CD14-positive monocyte (primary cell): ENCODE results near the gene PTPRD. TPM values are rescaled to one million over a fixed set of nuclear protein-coding genes. Genes with fewer than 3 reads are reported as not detected.

ENCODE experiments used
- DNase-seq, 3 donors: peaks; one replicate each; pipeline ENCODE4 v3.0.0-alpha.2; 2011 to 2022
- H2AFZ ChIP-seq: 2 replicates; pipeline ENCODE4 v1.6.0; 2012; ENCODE audit warnings: mild to moderate bottlenecking, low read depth, low read length, inconsistent platforms; ENCODE audit not compliant: insufficient read depth, poor library complexity, severe bottlenecking
- H3K27ac ChIP-seq, 2 donors: 1 replicate in 1 of 2; 2 replicates in 1 of 2; pipeline ENCODE4 v1.5.1; 2012 to 2013; ENCODE audit warnings: low read length in 2 of 2, control low read depth in 1 of 2, inconsistent platforms in 1 of 2, low read depth in 1 of 2, mild to moderate bottlenecking in 1 of 2
- H3K27me3 ChIP-seq, 2 donors: one replicate each; pipeline versions ENCODE4 v1.6.0 to v1.6.1; 2011 to 2013; ENCODE audit warnings: low read length in 2 of 2; ENCODE audit not compliant: control insufficient read depth in 2 of 2, insufficient read depth in 2 of 2
- H3K36me3 ChIP-seq, 2 donors: replicated peaks in 1 of 2; 1 replicate in 1 of 2; 2 replicates in 1 of 2; pipeline versions ENCODE4 v1.5.1 to v1.6.1; 2012 to 2013; ENCODE audit warnings: low read length in 2 of 2, control low read depth in 1 of 2, inconsistent platforms in 1 of 2, mild to moderate bottlenecking in 1 of 2; ENCODE audit not compliant: insufficient read depth in 2 of 2, control insufficient read depth in 1 of 2
- H3K4me1 ChIP-seq, 2 donors: 1 replicate in 1 of 2; 2 replicates in 1 of 2; pipeline versions ENCODE4 v1.5.1 to v1.6.1; 2012 to 2013; ENCODE audit warnings: low read length in 2 of 2, control low read depth in 1 of 2, inconsistent platforms in 1 of 2, mild to moderate bottlenecking in 1 of 2, moderate library complexity in 1 of 2; ENCODE audit not compliant: insufficient read depth in 2 of 2, control insufficient read depth in 1 of 2
- H3K4me2 ChIP-seq: replicated peaks from 2 replicates; pipeline ENCODE3; 2012; ENCODE audit warnings: low read length, moderate library complexity, mild to moderate bottlenecking; ENCODE audit not compliant: poor library complexity, severe bottlenecking; ENCODE audit errors: extremely low read depth
- H3K4me3 ChIP-seq, 3 experiments: fragments of 200-600 bp in 1 of 3; sonication (generic) in 1 of 3; replicated peaks in 1 of 3; 1 replicate in 2 of 3; 2 replicates in 1 of 3; pipeline ENCODE4 v1.5.1; 2011 to 2013; ENCODE audit warnings: low read length in 3 of 3, mild to moderate bottlenecking in 3 of 3, control low read depth in 2 of 3, low read depth in 2 of 3, inconsistent platforms in 1 of 3, moderate library complexity in 1 of 3
- H3K79me2 ChIP-seq: 2 replicates; pipeline ENCODE4 v1.6.0; 2012; ENCODE audit warnings: mild to moderate bottlenecking, control low read depth, inconsistent platforms, low read length, moderate library complexity; ENCODE audit not compliant: insufficient read depth
- H3K9ac ChIP-seq: 2 replicates; pipeline ENCODE4 v1.6.0; 2017; ENCODE audit warnings: low read length, mild to moderate bottlenecking; ENCODE audit not compliant: insufficient read depth, poor library complexity, severe bottlenecking
- H3K9me3 ChIP-seq, 2 donors: replicated peaks in 1 of 2; 1 replicate in 1 of 2; 2 replicates in 1 of 2; pipeline versions ENCODE4 v1.5.1 to v1.6.1; 2012 to 2013; ENCODE audit warnings: low read length in 2 of 2, control low read depth in 1 of 2; ENCODE audit not compliant: control insufficient read depth in 1 of 2, insufficient read depth in 1 of 2
- H4K20me1 ChIP-seq: 2 replicates; pipeline ENCODE4 v1.6.0; 2012; ENCODE audit warnings: mild to moderate bottlenecking, low read length, control low read depth, moderate library complexity; ENCODE audit not compliant: insufficient read depth
- H3K27ac Mint-ChIP-seq, 7 donors: one replicate each; pipeline ENCODE4 v1.8.0; 2020; ENCODE audit warnings: mild to moderate bottlenecking in 7 of 7, mixed read lengths in 7 of 7, moderate library complexity in 6 of 7, inconsistent platforms in 2 of 7
- H3K27me3 Mint-ChIP-seq, 3 donors: one replicate each; pipeline ENCODE4 v1.8.0; 2021 to 2022; ENCODE audit warnings: low read depth in 3 of 3, mild to moderate bottlenecking in 3 of 3, mixed read lengths in 3 of 3, moderate library complexity in 3 of 3, inconsistent platforms in 1 of 3
- H3K36me3 Mint-ChIP-seq, 2 donors: one replicate each; pipeline ENCODE4 v1.8.0; 2020; ENCODE audit warnings: mixed read lengths in 2 of 2, inconsistent platforms in 1 of 2, mild to moderate bottlenecking in 1 of 2
- H3K4me1 Mint-ChIP-seq: one replicate; pipeline ENCODE4 v1.8.0; 2020; ENCODE audit warnings: mild to moderate bottlenecking, mixed read lengths
- H3K4me3 Mint-ChIP-seq, 2 donors: one replicate each; pipeline ENCODE4 v1.8.0; 2020; ENCODE audit warnings: mild to moderate bottlenecking in 2 of 2, mixed read lengths in 2 of 2, moderate library complexity in 1 of 2
- H3K9me3 Mint-ChIP-seq, 7 donors: one replicate each; pipeline ENCODE4 v1.8.0; 2020 to 2022; ENCODE audit warnings: mixed read lengths in 7 of 7, mild to moderate bottlenecking in 6 of 7, moderate library complexity in 6 of 7, inconsistent platforms in 2 of 7
- CTCF ChIP-seq: fragments of 200-600 bp; IDR thresholded peaks from one replicate; pipeline ENCODE4 v1.8.0; 2022; ENCODE audit warnings: antibody characterized with exemption, mild to moderate bottlenecking
- WGBS: methylation state at CpG from one replicate; pipeline ENCODE4 v1.1.5; 2013; ENCODE audit warnings: missing lambda C conversion rate; ENCODE audit not compliant: insufficient coverage; 5-methylcytosine and 5-hydroxymethylcytosine counted together
- intact Hi-C, 2 donors: fragments of 100-400 bp; cut with micrococcal nuclease; formaldehyde crosslinking; loops; one replicate each; pipeline versions ENCODE4 v1.15.0 to v1.15.1; 2023
- polyA plus RNA-seq, 3 donors: library from polyadenylated mRNA; depleted of rRNA in 1 of 3; unstranded in 2 of 3; stranded (reverse) in 1 of 3; fragments of 300-500 nt in 2 of 3; fragments of >200 nt in 1 of 3; fragmentation: Illumina TruSeq in 2 of 3; gene quantifications; 1 replicate in 2 of 3; 2 replicates in 1 of 3; pipeline ENCODE4 v1.2.3, GENCODE V29; 2012 to 2021

The PTPRD gene
- polyA plus RNA-seq, 3 donors: not detected

GRCh38 chr9:9522406-9522805 is 1090.4 kb downstream of the PTPRD start:
- Histone ChIP-seq H3K9me3 (no peaks in the 10 kb centered on the region), H3K4me3 (no peak overlapping the region), H3K27ac (no peak overlapping the region), H3K4me2 (no peak overlapping the region), H3K79me2 (no peaks in the 10 kb centered on the region), H2AFZ (no peak overlapping the region), H3K9ac (no peak overlapping the region), H4K20me1 (no peaks in the 10 kb centered on the region), H3K4me1 (no peaks in the 10 kb centered on the region), H3K27me3 (no peaks in the 10 kb centered on the region), H3K36me3 (no peaks in the 10 kb centered on the region)
- H3K4me1 Mint-ChIP-seq: no peaks in the 10 kb centered on the region
- TF ChIP-seq CTCF: no peak
- peaks cover 0 to 2% (median 2%) of the 10 kb centered on the region in 3 donors for H3K27me3 Mint-ChIP-seq
- WGBS: no CpG with 5 or more reads among the region's 1 CpG
- peaks cover 0 to 5% (median 0%) of the 10 kb centered on the region in 7 donors for H3K9me3 Mint-ChIP-seq
- intact Hi-C loops: no loop called here
- DNase-seq: no peak
- H3K27ac Mint-ChIP-seq: no peak overlapping the region
- no peak overlapping the region for H3K4me3 Mint-ChIP-seq
- H3K36me3 Mint-ChIP-seq: no peaks in the 10 kb centered on the region

DNA sequence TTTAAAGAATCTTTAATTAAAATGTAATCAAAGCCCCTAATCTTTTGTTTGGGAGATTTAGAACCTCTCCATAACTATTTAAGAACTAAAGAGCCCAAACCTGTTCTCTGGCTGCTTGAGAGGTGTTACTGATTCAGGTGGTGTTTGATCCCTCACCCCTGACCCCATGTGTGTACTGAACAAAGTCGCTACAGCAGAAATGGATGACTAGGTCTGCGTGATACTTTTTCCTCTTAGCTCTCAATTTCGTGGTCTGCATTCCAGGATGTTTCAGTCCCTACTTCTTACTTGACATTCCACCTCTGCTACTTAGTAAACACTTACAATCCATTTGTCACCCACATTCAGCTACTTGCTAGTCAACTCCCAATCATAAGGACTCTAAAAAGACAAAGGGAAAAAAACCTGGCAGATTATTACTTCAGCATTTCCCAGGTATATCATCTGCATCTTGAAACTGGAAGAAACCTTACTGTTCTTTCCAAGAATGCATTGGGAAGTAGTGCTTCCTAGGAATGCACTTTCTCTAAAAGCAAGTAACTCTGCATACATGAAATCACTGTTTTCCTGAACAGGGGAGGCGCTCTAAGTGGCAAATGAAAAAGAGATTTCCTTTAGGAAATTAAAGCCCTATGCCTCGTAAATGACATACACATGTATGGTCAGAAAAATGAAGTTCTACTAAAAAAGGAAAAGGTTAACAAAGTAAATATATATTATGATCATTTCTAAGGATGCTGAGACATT is 1091.6 kb downstream of the PTPRD start:
- H3K4me3 ChIP-seq: no peak overlapping the region
- H2AFZ ChIP-seq: no peak overlapping the region
- no peak overlapping the region for H3K27ac ChIP-seq
- H3K9me3 ChIP-seq: no peaks in the 10 kb centered on the region
- H3K79me2 ChIP-seq: no peaks in the 10 kb centered on the region
- Mint-ChIP-seq H3K4me1 (no peaks in the 10 kb centered on the region), H3K36me3 (no peaks in the 10 kb centered on the region), H3K27ac (no peak overlapping the region), H3K27me3 (peaks cover 0 to 2% (median 2%) of the 10 kb centered on the region in 3 donors), H3K9me3 (peaks cover 0 to 5% (median 0%) of the 10 kb centered on the region in 7 donors), H3K4me3 (no peak overlapping the region)
- WGBS: 67% methylated on average over 1 of the region's 5 CpGs
- H3K4me2 ChIP-seq: no peak overlapping the region
- no peak overlapping the region for H3K9ac ChIP-seq
- no peaks in the 10 kb centered on the region for H3K27me3 ChIP-seq
- no peaks in the 10 kb centered on the region for H4K20me1 ChIP-seq
- no peaks in the 10 kb centered on the region for H3K4me1 ChIP-seq
- no peak for DNase-seq
- no peak for TF ChIP-seq CTCF
- no peaks in the 10 kb centered on the region for H3K36me3 ChIP-seq
- intact Hi-C loops: no loop called here
